NT2/D1 (cell line): ENCODE measurements around the gene TRPM2.

Source experiments
- SUZ12 ChIP-seq: IDR thresholded peaks from 2 replicates; pipeline ENCODE4 v1.6.1; 2011; ENCODE audit not compliant: insufficient read length, insufficient read depth; ENCODE audit errors: extremely low read depth
- YY1 ChIP-seq: IDR thresholded peaks from 2 replicates; pipeline ENCODE4 v1.6.1; 2011; ENCODE audit not compliant: insufficient read length, insufficient read depth
- ZNF274 ChIP-seq: IDR thresholded peaks from 2 replicates; pipeline ENCODE4 v1.6.1; 2011; ENCODE audit warnings: mild to moderate bottlenecking, low read depth, low read length

GRCh38 chr21:44418108-44418875, 64.9 kb downstream of the TRPM2 start:
- no peak for TF ChIP-seq YY1
- TF ChIP-seq ZNF274: no peak
- TF ChIP-seq SUZ12: no peak
